ENCODE results near the gene ELP4. TPM values are rescaled to one million over a fixed set of nuclear protein-coding genes. Genes with fewer than 3 reads are reported as not detected.

The ELP4 gene
- total and polyA plus RNA-seq, 2 experiments from 2014 or later = 28.2 to 38.3 TPM

- H3K4me1 ChIP-seq (ENCODE audit: insufficient read depth) = peaks cover 15% of the 10 kb centered on the region
- Mint-ChIP-seq H3K4me1 (peaks cover 11% of the 10 kb centered on the region; the same call in 2 of the 3 replicates), H3K27ac (peak overlapping the region; percentile 94), H3K36me3 (ENCODE audit: low read depth) (0 out of 3 replicates have a peak, but pooled peaks cover 3% of the 10 kb centered on the region), H3K27me3 (ENCODE audit: insufficient read depth, low read depth, poor library complexity) (peaks cover 2% of the 10 kb centered on the region), H3K9me3 (no peaks in the 10 kb centered on the region), H3K4me3 (peak overlapping the region; percentile 97)
- H3K79me2 ChIP-seq (replicated peaks; ENCODE audit: insufficient read depth) = peaks cover 81% of the 10 kb centered on the region
- H3F3A ChIP-seq (replicated peaks; ENCODE audit: low read depth) = no peaks in the 10 kb centered on the region
- no peak for TF ChIP-seq STAT1 (IDR thresholded peaks at IDR 0.05; ENCODE audit: unreplicated experiment)
- no peak for TF ChIP-seq POLR2AphosphoS5 (IDR thresholded peaks at IDR 0.05; ENCODE audit: low read depth)
- TF ChIP-seq JUNB (IDR thresholded peaks at IDR 0.05; ENCODE audit: unreplicated experiment) = no peak
- no peak for TF ChIP-seq EZH2phosphoT487 (IDR thresholded peaks at IDR 0.05; ENCODE audit: unreplicated experiment)
- no peak for TF ChIP-seq CTCF (conservative IDR thresholded peaks at IDR 0.05; ENCODE audit: low read depth in 2 of 2)
- TF ChIP-seq REST (IDR thresholded peaks at IDR 0.05; ENCODE audit: unreplicated experiment) = no peak
- peak overlapping the region; percentile 58; the same call in 1 of the 2 replicates for H3K27ac ChIP-seq (ENCODE audit: low read depth)
- H3K27me3 ChIP-seq (ENCODE audit: insufficient read depth) = no peaks in the 10 kb centered on the region
- H3K4me3 ChIP-seq = peak overlapping the region; percentile 66
- H2AFZ ChIP-seq = peak overlapping the region; percentile 66
- H3K9me2 ChIP-seq (ENCODE audit: insufficient read depth) = no peaks in the 10 kb centered on the region
- H4K20me1 ChIP-seq (replicated peaks; ENCODE audit: insufficient read depth) = no peaks in the 10 kb centered on the region
- ATAC-seq (no peak), DNase-seq (ENCODE audit: low spot score) (no peak)
- peak overlapping the region; percentile 83 for H3K4me2 ChIP-seq
- H3K36me3 ChIP-seq (ENCODE audit: insufficient read depth) = no peaks in the 10 kb centered on the region
Observed at GRCh38 chr11:31509051-31509428, 527 bp upstream of the ELP4 start.

- Histone ChIP-seq H4K20me1 (replicated peaks; ENCODE audit: insufficient read depth) (no peaks in the 10 kb centered on the region), H3K9me2 (ENCODE audit: insufficient read depth) (no peaks in the 10 kb centered on the region), H3K27ac (ENCODE audit: low read depth) (no peak overlapping the region), H3K36me3 (ENCODE audit: insufficient read depth) (no peaks in the 10 kb centered on the region), H3K4me1 (ENCODE audit: insufficient read depth) (peaks cover 15% of the 10 kb centered on the region), H2AFZ (no peak overlapping the region), H3F3A (replicated peaks; ENCODE audit: low read depth) (no peaks in the 10 kb centered on the region), H3K79me2 (replicated peaks; ENCODE audit: insufficient read depth) (peaks cover 50% of the 10 kb centered on the region), H3K27me3 (ENCODE audit: insufficient read depth) (no peaks in the 10 kb centered on the region), H3K4me3 (no peak overlapping the region), H3K4me2 (no peak overlapping the region)
- H3K27me3 Mint-ChIP-seq (ENCODE audit: insufficient read depth, low read depth, poor library complexity) = peaks cover 2% of the 10 kb centered on the region
- no peak overlapping the region for H3K27ac Mint-ChIP-seq
- DNase-seq (ENCODE audit: low spot score) (no peak), ATAC-seq (no peak)
- no peaks in the 10 kb centered on the region for H3K9me3 Mint-ChIP-seq
- no peaks in the 10 kb centered on the region for H3K36me3 Mint-ChIP-seq (ENCODE audit: low read depth)
- H3K4me3 Mint-ChIP-seq = no peak overlapping the region
- H3K4me1 Mint-ChIP-seq = peaks cover 15% of the 10 kb centered on the region; the same call in 2 of the 3 replicates
- TF ChIP-seq CTCF (conservative IDR thresholded peaks at IDR 0.05; ENCODE audit: low read depth in 2 of 2) (no peak), POLR2AphosphoS5 (IDR thresholded peaks at IDR 0.05; ENCODE audit: low read depth) (no peak), REST (IDR thresholded peaks at IDR 0.05; ENCODE audit: unreplicated experiment) (no peak), EZH2 (IDR thresholded peaks at IDR 0.05; ENCODE audit: low read depth, unreplicated experiment) (no peak)
Observed at GRCh38 chr11:31512117-31512516, 2.5 kb downstream of the ELP4 start.
